KMS-11 (cell line): ENCODE results near the gene CCDC14.
"Not testable (repeated sequence)": the region's sequence is repeated elsewhere in the genome, so short reads cannot be mapped to it uniquely, and the experiment has no call there.

Experiments
- H2AFZ ChIP-seq: fragments of 200-600 bp; sonication (generic); 2 replicates; pipeline ENCODE4 v1.6.1; 2016; ENCODE audit warnings: antibody characterized with exemption, mixed run types, low read depth
- H3K27ac ChIP-seq: fragments of 200-600 bp; sonication (generic); 2 replicates; pipeline ENCODE4 v1.6.1; 2016; ENCODE audit warnings: mild to moderate bottlenecking, mixed run types
- H3K27me3 ChIP-seq: fragments of 200-600 bp; sonication (generic); 2 replicates; pipeline ENCODE4 v1.6.1; 2017; ENCODE audit warnings: mild to moderate bottlenecking, low read depth, mixed run types, moderate library complexity; ENCODE audit not compliant: insufficient read depth
- H3K36me3 ChIP-seq: fragments of 200-600 bp; sonication (generic); 2 replicates; pipeline ENCODE4 v1.6.1; 2017; ENCODE audit warnings: mild to moderate bottlenecking, mixed run types; ENCODE audit not compliant: insufficient read depth
- H3K4me1 ChIP-seq: fragments of 200-600 bp; sonication (generic); 2 replicates; pipeline ENCODE4 v1.6.1; 2016; ENCODE audit warnings: mild to moderate bottlenecking, low read depth, mixed run types; ENCODE audit not compliant: poor library complexity, severe bottlenecking
- H3K4me2 ChIP-seq: fragments of 200-600 bp; sonication (generic); 2 replicates; pipeline ENCODE4 v1.7.0; 2016; ENCODE audit warnings: mild to moderate bottlenecking, mixed run types
- H3K4me3 ChIP-seq: fragments of 200-600 bp; sonication (generic); IDR thresholded peaks from 2 replicates; pipeline ENCODE4 v1.6.1; 2017; ENCODE audit warnings: low read depth, low read length, mixed read lengths; ENCODE audit not compliant: insufficient read depth
- H3K79me2 ChIP-seq: fragments of 200-600 bp; sonication (generic); 2 replicates; pipeline ENCODE4 v1.6.1; 2016; ENCODE audit warnings: low read depth, mixed run types; ENCODE audit not compliant: insufficient read depth
- H3K9ac ChIP-seq: fragments of 200-600 bp; sonication (generic); 2 replicates; pipeline ENCODE4 v1.6.1; 2016; ENCODE audit warnings: mild to moderate bottlenecking, mixed run types
- H4K20me1 ChIP-seq: fragments of 200-600 bp; sonication (generic); 2 replicates; pipeline ENCODE4 v1.6.1; 2016; ENCODE audit warnings: mild to moderate bottlenecking, mixed run types; ENCODE audit not compliant: insufficient read depth
- TF ChIP-seq, protein P1 (sequence below): fragments of 200-600 bp; sonication (generic); conservative IDR thresholded peaks from 2 replicates; pipeline ENCODE4 v1.6.1; 2017; ENCODE audit warnings: low read depth, mild to moderate bottlenecking, antibody characterized with exemption, low read length, moderate library complexity, mixed read lengths

CCDC14 gene, protein sequence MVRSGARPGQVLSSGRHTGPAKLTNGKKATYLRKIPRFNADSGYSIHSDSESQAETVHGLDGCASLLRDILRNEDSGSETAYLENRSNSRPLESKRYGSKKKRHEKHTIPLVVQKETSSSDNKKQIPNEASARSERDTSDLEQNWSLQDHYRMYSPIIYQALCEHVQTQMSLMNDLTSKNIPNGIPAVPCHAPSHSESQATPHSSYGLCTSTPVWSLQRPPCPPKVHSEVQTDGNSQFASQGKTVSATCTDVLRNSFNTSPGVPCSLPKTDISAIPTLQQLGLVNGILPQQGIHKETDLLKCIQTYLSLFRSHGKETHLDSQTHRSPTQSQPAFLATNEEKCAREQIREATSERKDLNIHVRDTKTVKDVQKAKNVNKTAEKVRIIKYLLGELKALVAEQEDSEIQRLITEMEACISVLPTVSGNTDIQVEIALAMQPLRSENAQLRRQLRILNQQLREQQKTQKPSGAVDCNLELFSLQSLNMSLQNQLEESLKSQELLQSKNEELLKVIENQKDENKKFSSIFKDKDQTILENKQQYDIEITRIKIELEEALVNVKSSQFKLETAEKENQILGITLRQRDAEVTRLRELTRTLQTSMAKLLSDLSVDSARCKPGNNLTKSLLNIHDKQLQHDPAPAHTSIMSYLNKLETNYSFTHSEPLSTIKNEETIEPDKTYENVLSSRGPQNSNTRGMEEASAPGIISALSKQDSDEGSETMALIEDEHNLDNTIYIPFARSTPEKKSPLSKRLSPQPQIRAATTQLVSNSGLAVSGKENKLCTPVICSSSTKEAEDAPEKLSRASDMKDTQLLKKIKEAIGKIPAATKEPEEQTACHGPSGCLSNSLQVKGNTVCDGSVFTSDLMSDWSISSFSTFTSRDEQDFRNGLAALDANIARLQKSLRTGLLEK

DNA sequence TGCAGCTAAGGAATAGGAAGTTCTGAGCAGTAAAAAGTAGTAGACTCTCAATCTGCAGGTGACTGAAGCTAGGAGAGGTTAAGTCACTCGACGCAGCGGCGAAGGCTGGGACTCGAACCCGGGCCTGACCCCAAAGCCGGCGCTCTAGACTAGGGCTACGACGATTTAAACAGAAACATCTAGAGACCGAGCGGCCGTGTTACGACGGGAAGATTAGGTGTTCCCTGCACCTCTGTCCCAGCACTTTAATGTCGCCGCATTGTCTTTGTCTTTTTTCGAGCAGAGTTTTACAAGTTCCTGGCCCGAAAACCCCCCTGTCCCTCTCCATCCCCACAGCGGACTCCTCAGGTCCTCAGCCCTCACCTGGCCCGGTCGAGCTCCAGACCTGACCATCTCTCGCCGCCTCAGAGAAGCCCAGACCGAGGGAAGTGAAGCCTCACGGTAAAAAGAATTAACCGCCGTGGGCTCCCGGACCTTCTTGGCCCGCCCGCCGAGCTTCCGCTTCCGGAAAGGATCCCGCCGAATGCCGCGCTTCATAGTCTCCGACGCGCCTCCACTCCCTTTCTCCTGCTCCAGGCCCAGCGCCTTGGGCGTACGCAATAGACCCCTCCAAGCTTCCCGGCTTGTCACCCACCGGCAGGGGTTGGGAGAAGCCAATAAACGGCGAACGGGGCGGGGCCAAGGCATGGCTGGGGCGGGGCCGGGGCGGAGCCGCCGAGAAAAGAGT lies at the start of gene CCDC14:
Gene CCDC14 (minus strand): TSS at position 449 of the 727 bp plus-strand sequence. CDS start 56 bp downstream, at position 393.
- peak within 1 kb of the TSS; percentile 76 for H3K4me2 ChIP-seq
- H3K79me2 ChIP-seq = peaks cover 9% of the 10 kb centered on the region; the same call in 1 of the 2 replicates
- H3K36me3 ChIP-seq = no peaks in the 10 kb centered on the region
- peak within 1 kb of the TSS; percentile 85 for H3K27ac ChIP-seq
- peak within 1 kb of the TSS; percentile 95 for H2AFZ ChIP-seq
- no peaks in the 10 kb centered on the region for H4K20me1 ChIP-seq
- peak within 1 kb of the TSS; percentile 87 for H3K9ac ChIP-seq
- peaks cover 15% of the 10 kb centered on the region for H3K4me1 ChIP-seq
- H3K27me3 ChIP-seq = no peaks in the 10 kb centered on the region; the same call in 1 of the 2 replicates
- peak within 1 kb of the TSS; percentile 90 for H3K4me3 ChIP-seq
- TF ChIP-seq, protein P1, sequence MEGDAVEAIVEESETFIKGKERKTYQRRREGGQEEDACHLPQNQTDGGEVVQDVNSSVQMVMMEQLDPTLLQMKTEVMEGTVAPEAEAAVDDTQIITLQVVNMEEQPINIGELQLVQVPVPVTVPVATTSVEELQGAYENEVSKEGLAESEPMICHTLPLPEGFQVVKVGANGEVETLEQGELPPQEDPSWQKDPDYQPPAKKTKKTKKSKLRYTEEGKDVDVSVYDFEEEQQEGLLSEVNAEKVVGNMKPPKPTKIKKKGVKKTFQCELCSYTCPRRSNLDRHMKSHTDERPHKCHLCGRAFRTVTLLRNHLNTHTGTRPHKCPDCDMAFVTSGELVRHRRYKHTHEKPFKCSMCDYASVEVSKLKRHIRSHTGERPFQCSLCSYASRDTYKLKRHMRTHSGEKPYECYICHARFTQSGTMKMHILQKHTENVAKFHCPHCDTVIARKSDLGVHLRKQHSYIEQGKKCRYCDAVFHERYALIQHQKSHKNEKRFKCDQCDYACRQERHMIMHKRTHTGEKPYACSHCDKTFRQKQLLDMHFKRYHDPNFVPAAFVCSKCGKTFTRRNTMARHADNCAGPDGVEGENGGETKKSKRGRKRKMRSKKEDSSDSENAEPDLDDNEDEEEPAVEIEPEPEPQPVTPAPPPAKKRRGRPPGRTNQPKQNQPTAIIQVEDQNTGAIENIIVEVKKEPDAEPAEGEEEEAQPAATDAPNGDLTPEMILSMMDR = no peak

DNA sequence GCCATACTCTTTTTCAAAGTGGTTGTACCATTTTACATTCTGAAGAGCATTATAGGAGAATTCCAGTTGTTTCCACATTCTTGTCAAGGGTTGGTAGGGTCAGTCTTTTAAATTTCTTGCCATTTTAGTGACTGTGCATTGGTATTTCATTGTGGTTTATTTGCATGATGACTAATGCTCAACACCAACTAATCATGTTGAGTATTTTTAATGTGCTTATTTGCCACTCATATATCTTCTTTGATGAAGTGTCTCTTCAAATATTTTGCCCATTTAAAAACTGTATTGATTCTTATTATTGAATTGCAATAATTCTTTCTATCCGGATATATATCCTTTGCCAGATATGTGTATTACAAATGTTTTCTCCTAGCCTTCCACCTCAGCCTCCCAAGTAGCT lies 47.3 kb upstream of the CCDC14 start:
- not testable (repeated sequence) for H2AFZ ChIP-seq, H3K36me3 ChIP-seq, H3K79me2 ChIP-seq, H3K4me2 ChIP-seq, H3K9ac ChIP-seq, H3K27ac ChIP-seq, H4K20me1 ChIP-seq, H3K4me1 ChIP-seq, H3K4me3 ChIP-seq, H3K27me3 ChIP-seq

DNA sequence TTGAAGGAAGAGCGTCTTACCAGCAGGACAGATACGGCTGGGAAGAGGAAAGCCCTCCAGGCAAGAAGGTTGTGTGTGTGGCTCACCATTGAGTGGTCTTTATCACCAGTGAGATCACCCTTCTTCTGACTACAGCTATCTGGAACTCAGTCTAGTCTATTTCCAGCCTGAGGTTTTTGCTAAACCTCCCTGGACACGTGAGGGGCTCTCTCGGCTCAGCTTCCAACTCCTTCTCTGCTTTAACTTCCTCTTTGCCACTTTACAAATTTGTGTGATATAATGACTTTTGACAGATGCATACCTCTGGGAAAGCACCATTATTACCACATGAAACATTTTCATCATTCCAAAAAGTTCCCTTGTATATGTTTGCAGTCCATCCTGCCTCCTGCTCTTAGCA lies 46.2 kb upstream of the CCDC14 start:
- TF ChIP-seq, protein P1 = no peak
- no peaks in the 10 kb centered on the region for H3K36me3 ChIP-seq
- no peaks in the 10 kb centered on the region for H3K79me2 ChIP-seq
- no peaks in the 10 kb centered on the region for H3K27me3 ChIP-seq
- no peak overlapping the region for H3K4me3 ChIP-seq
- no peaks in the 10 kb centered on the region for H4K20me1 ChIP-seq
- H3K4me2 ChIP-seq = no peak overlapping the region
- H3K27ac ChIP-seq = no peak overlapping the region
- H3K9ac ChIP-seq = no peak overlapping the region
- H2AFZ ChIP-seq = no peak overlapping the region
- H3K4me1 ChIP-seq = no peaks in the 10 kb centered on the region

DNA sequence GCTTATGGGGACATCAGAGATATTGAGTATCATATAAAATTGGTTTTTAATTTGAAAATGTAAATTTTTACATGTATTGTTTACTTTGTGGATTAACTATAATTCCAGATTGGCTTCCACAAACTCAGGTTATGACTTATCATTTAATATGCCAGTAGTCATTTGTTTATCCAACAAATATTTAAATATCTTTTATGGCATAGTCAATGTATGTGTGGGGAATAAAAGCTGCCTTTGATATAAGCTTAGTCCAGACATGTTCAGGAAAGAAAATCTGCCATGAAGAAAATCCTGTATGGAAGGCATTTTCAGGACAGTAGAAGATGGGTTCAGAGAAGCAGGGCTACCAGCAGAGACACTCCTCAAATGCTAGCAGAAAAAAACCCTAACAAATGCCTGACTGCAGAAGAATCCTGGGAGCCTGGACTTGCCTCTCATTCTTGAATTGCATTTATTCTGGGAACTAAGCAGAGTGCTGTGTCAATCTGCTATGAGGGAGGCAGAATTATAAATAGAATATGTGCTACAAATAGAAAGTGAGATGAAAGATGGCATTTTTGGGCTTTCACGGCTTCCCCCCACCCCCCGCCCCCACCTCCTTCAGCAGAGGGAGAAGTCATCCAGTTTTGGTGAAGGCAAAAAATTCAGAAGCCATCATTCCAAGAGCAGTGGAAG lies 41.5 kb upstream of the CCDC14 start:
- H2AFZ ChIP-seq, H3K36me3 ChIP-seq, H4K20me1 ChIP-seq, H3K4me1 ChIP-seq, H3K79me2 ChIP-seq, H3K4me3 ChIP-seq, H3K9ac ChIP-seq, H3K27me3 ChIP-seq, H3K27ac ChIP-seq, H3K4me2 ChIP-seq: not testable (repeated sequence)

DNA sequence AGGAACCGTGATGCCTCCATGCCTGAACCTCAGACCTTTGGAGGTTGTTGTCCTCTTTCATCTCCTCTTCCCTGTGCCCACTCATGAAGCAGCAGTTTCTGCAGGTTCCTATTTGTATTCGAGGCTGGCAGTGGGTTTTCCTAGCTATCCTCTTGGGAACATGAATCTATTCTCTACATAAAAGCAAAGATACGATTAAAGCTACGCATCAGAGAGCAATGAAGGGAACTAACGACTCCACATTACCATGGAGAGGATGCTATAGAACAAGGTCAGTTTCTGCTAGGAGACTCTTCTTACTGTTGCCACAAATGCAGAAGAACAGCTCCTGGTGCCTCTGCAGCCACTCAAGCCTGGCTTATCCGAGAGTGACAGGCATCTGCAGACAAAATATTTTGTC lies 40.3 kb upstream of the CCDC14 start:
- not testable (repeated sequence) for H3K27ac ChIP-seq, H3K4me3 ChIP-seq, H3K79me2 ChIP-seq, H4K20me1 ChIP-seq, H3K9ac ChIP-seq, H3K4me2 ChIP-seq, H3K4me1 ChIP-seq, H3K36me3 ChIP-seq, H3K27me3 ChIP-seq, H2AFZ ChIP-seq
